ENCODE results near the gene HDAC2.
A peak's percentile ranks its signal among the peaks of the same experiment; 100 is the strongest.

The HDAC2 gene

GRCh38 chr6:113980937-113981554 lies 10.1 kb upstream of the HDAC2 start:
- Histone ChIP-seq H3K36me3 (replicated peaks) (no peaks in the 10 kb centered on the region), H3K27me3 (replicated peaks) (no peaks in the 10 kb centered on the region), H3K4me3 (ENCODE audit: low read depth, low read length) (no peak overlapping the region), H3K27ac (no peak overlapping the region)
- peak; percentile 83 for TF ChIP-seq CTCF (IDR thresholded peaks at IDR 0.05; ENCODE audit: low read depth, low read length, missing control alignments)
- in situ Hi-C loops (cut with HindIII; ENCODE audit: low pct_ligation_motif_present, low sequenced_read_pairs) = no loop called here
- DNase-seq = no peak

- Histone ChIP-seq H3K36me3 (replicated peaks) (no peaks in the 10 kb centered on the region), H3K27ac (no peak overlapping the region), H3K27me3 (replicated peaks) (no peaks in the 10 kb centered on the region), H3K4me3 (ENCODE audit: low read depth, low read length) (no peak overlapping the region)
- no peak for DNase-seq
- TF ChIP-seq CTCF (IDR thresholded peaks at IDR 0.05; ENCODE audit: low read depth, low read length, missing control alignments) = no peak
- in situ Hi-C loops (cut with HindIII; ENCODE audit: low pct_ligation_motif_present, low sequenced_read_pairs) = no loop called here
Observed at GRCh38 chr6:113979937-113980336, 9.0 kb upstream of the HDAC2 start.

GRCh38 chr6:113978084-113978675 lies 7.2 kb upstream of the HDAC2 start:
- in situ Hi-C loops (cut with HindIII; ENCODE audit: low pct_ligation_motif_present, low sequenced_read_pairs) = no loop called here
- H3K27ac ChIP-seq = no peak overlapping the region
- no peak overlapping the region for H3K4me3 ChIP-seq (ENCODE audit: low read depth, low read length)
- TF ChIP-seq CTCF (IDR thresholded peaks at IDR 0.05; ENCODE audit: low read depth, low read length, missing control alignments) = no peak
- no peaks in the 10 kb centered on the region for H3K27me3 ChIP-seq (replicated peaks)
- H3K36me3 ChIP-seq (replicated peaks) = no peaks in the 10 kb centered on the region
- DNase-seq = no peak

GRCh38 chr6:113976806-113977205 lies 5.9 kb upstream of the HDAC2 start:
- Histone ChIP-seq H3K4me3 (ENCODE audit: low read depth, low read length) (no peak overlapping the region), H3K36me3 (replicated peaks) (no peaks in the 10 kb centered on the region), H3K27ac (no peak overlapping the region), H3K27me3 (replicated peaks) (no peaks in the 10 kb centered on the region)
- DNase-seq = no peak
- no peak for TF ChIP-seq CTCF (IDR thresholded peaks at IDR 0.05; ENCODE audit: low read depth, low read length, missing control alignments)
- in situ Hi-C loops (cut with HindIII; ENCODE audit: low pct_ligation_motif_present, low sequenced_read_pairs) = no loop called here

GRCh38 chr6:113971741-113972140 lies 793 bp upstream of the HDAC2 start:
- in situ Hi-C loops (cut with HindIII; ENCODE audit: low pct_ligation_motif_present, low sequenced_read_pairs) = no loop called here
- TF ChIP-seq CTCF (IDR thresholded peaks at IDR 0.05; ENCODE audit: low read depth, low read length, missing control alignments) = no peak
- Histone ChIP-seq H3K27me3 (replicated peaks) (no peaks in the 10 kb centered on the region), H3K4me3 (ENCODE audit: low read depth, low read length) (peak overlapping the region; percentile 96), H3K27ac (no peak overlapping the region), H3K36me3 (replicated peaks) (no peaks in the 10 kb centered on the region)
- DNase-seq = no peak
